ENCODE results near the gene IER5. TPM values are rescaled to one million over a fixed set of nuclear protein-coding genes. Genes with fewer than 3 reads are reported as not detected.

The IER5 gene
- polyA plus RNA-seq, 1 donor from 2014 or later: 8.4 TPM

- TF ChIP-seq TAF1 (IDR thresholded peaks at IDR 0.05; ENCODE audit: low read depth): no peak
- no peak for TF ChIP-seq SMC3 (conservative IDR thresholded peaks at IDR 0.05; ENCODE audit: poor library complexity)
- no peak for TF ChIP-seq EP300 (conservative IDR thresholded peaks at IDR 0.05; ENCODE audit: poor library complexity, severe bottlenecking)
- TF ChIP-seq POLR2AphosphoS5 (IDR thresholded peaks at IDR 0.05): no peak
- TF ChIP-seq EZH2 (IDR thresholded peaks at IDR 0.05; ENCODE audit: borderline replicate concordance, insufficient read depth, low read length, poor library complexity, severe bottlenecking): no peak
- TF ChIP-seq, protein P1, sequence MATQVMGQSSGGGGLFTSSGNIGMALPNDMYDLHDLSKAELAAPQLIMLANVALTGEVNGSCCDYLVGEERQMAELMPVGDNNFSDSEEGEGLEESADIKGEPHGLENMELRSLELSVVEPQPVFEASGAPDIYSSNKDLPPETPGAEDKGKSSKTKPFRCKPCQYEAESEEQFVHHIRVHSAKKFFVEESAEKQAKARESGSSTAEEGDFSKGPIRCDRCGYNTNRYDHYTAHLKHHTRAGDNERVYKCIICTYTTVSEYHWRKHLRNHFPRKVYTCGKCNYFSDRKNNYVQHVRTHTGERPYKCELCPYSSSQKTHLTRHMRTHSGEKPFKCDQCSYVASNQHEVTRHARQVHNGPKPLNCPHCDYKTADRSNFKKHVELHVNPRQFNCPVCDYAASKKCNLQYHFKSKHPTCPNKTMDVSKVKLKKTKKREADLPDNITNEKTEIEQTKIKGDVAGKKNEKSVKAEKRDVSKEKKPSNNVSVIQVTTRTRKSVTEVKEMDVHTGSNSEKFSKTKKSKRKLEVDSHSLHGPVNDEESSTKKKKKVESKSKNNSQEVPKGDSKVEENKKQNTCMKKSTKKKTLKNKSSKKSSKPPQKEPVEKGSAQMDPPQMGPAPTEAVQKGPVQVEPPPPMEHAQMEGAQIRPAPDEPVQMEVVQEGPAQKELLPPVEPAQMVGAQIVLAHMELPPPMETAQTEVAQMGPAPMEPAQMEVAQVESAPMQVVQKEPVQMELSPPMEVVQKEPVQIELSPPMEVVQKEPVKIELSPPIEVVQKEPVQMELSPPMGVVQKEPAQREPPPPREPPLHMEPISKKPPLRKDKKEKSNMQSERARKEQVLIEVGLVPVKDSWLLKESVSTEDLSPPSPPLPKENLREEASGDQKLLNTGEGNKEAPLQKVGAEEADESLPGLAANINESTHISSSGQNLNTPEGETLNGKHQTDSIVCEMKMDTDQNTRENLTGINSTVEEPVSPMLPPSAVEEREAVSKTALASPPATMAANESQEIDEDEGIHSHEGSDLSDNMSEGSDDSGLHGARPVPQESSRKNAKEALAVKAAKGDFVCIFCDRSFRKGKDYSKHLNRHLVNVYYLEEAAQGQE (IDR thresholded peaks at IDR 0.05; ENCODE audit: borderline replicate concordance): no peak
- TF ChIP-seq RAD21 (conservative IDR thresholded peaks at IDR 0.05): no peak
- TF ChIP-seq, protein P2, sequence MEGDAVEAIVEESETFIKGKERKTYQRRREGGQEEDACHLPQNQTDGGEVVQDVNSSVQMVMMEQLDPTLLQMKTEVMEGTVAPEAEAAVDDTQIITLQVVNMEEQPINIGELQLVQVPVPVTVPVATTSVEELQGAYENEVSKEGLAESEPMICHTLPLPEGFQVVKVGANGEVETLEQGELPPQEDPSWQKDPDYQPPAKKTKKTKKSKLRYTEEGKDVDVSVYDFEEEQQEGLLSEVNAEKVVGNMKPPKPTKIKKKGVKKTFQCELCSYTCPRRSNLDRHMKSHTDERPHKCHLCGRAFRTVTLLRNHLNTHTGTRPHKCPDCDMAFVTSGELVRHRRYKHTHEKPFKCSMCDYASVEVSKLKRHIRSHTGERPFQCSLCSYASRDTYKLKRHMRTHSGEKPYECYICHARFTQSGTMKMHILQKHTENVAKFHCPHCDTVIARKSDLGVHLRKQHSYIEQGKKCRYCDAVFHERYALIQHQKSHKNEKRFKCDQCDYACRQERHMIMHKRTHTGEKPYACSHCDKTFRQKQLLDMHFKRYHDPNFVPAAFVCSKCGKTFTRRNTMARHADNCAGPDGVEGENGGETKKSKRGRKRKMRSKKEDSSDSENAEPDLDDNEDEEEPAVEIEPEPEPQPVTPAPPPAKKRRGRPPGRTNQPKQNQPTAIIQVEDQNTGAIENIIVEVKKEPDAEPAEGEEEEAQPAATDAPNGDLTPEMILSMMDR (IDR thresholded peaks at IDR 0.05; ENCODE audit: poor library complexity, severe bottlenecking): no peak
- TF ChIP-seq MXI1 (conservative IDR thresholded peaks at IDR 0.05; ENCODE audit: poor library complexity, severe bottlenecking): no peak
- Histone ChIP-seq H3K79me2 (replicated peaks; ENCODE audit: insufficient read depth, low read length) (no peaks in the 10 kb centered on the region), H3F3A (ENCODE audit: insufficient read depth, low read length, poor library complexity, severe bottlenecking) (no peaks in the 10 kb centered on the region), H4K20me1 (ENCODE audit: insufficient read depth) (no peaks in the 10 kb centered on the region), H3K27ac (ENCODE audit: low read length) (no peak overlapping the region), H3K9me2 (ENCODE audit: insufficient read depth, low read length) (no peaks in the 10 kb centered on the region), H3K27me3 (ENCODE audit: insufficient read depth, low read depth, low read length) (no peaks in the 10 kb centered on the region), H3K4me2 (ENCODE audit: low read length) (no peak overlapping the region), H3K4me3 (ENCODE audit: low read length) (no peak overlapping the region), H3K9me3 (ENCODE audit: low read length) (no peaks in the 10 kb centered on the region), H3K9ac (ENCODE audit: low read length) (no peak overlapping the region), H3K36me3 (ENCODE audit: insufficient read depth, low read length) (no peaks in the 10 kb centered on the region), H2AFZ (ENCODE audit: low read depth, low read length) (no peak overlapping the region)
Observed at GRCh38 chr1:181137217-181137743, 48.8 kb downstream of the IER5 start.

DNA sequence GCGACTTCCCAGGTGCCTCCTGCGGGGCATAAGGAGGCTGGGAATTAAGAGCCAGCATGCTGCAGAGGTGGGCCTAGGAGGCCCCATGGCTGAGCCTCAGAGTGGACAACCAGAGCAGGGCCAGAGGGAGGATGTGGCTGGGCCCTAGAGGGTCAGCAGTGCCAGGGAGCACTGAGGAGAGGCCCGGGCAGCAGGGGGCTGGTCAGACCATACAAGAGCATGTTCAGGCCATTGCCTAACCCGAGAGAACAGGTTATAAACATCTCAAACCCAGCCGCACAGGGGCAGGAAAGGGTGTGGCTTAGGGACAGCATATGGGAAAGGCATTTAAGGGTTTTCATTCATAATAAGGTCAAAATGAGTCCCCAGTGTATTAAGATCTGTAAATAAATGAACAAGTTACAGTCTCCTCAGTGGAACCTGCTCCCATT lies 51.1 kb downstream of the IER5 start:
- Histone ChIP-seq H2AFZ (ENCODE audit: low read depth, low read length) (no peak overlapping the region), H3K9me2 (ENCODE audit: insufficient read depth, low read length) (no peaks in the 10 kb centered on the region), H3K27ac (ENCODE audit: low read length) (no peak overlapping the region), H3K9ac (ENCODE audit: low read length) (no peak overlapping the region), H3K4me3 (ENCODE audit: low read length) (no peak overlapping the region), H4K20me1 (ENCODE audit: insufficient read depth) (no peaks in the 10 kb centered on the region), H3F3A (ENCODE audit: insufficient read depth, low read length, poor library complexity, severe bottlenecking) (no peaks in the 10 kb centered on the region), H3K9me3 (ENCODE audit: low read length) (no peaks in the 10 kb centered on the region), H3K79me2 (replicated peaks; ENCODE audit: insufficient read depth, low read length) (no peaks in the 10 kb centered on the region), H3K36me3 (ENCODE audit: insufficient read depth, low read length) (no peaks in the 10 kb centered on the region), H3K4me2 (ENCODE audit: low read length) (no peak overlapping the region), H3K27me3 (ENCODE audit: insufficient read depth, low read depth, low read length) (no peaks in the 10 kb centered on the region)
- TF ChIP-seq EP300 (conservative IDR thresholded peaks at IDR 0.05; ENCODE audit: poor library complexity, severe bottlenecking) (no peak), MXI1 (conservative IDR thresholded peaks at IDR 0.05; ENCODE audit: poor library complexity, severe bottlenecking) (no peak)
- TF ChIP-seq, protein P1 (IDR thresholded peaks at IDR 0.05; ENCODE audit: borderline replicate concordance): no peak
